ENCODE results near the gene PLA2G4B. TPM values are rescaled to one million over a fixed set of nuclear protein-coding genes. Genes with fewer than 3 reads are reported as not detected.
A peak's percentile ranks its signal among the peaks of the same experiment; 100 is the strongest.

The PLA2G4B gene
- total RNA-seq, 2 experiments from 2014 or later = 4.2 to 4.8 TPM

DNA sequence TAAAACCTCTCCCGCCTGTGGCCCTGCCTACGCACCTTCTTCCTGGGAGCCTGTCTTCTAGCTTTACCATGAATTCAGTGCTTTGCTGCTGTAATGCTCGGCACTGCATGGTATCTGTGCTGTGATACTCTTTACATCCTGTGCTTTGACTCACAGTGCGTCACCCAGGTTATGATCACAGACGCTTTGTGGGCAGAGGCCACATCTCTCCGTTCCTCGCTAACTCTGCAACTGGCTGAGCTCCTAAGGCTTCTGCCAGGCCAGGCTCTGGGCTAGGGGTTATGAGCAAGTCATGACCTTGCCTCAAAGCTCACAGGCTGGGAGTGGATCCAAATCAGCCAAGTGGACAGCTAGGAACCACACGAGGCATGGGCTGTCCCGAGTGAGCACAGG, 32.0 kb downstream of the PLA2G4B start:
- H3K36me3 Mint-ChIP-seq (ENCODE audit: low read depth) = no peaks in the 10 kb centered on the region
- no peak overlapping the region for H3K4me3 Mint-ChIP-seq
- TF ChIP-seq, protein P1, sequence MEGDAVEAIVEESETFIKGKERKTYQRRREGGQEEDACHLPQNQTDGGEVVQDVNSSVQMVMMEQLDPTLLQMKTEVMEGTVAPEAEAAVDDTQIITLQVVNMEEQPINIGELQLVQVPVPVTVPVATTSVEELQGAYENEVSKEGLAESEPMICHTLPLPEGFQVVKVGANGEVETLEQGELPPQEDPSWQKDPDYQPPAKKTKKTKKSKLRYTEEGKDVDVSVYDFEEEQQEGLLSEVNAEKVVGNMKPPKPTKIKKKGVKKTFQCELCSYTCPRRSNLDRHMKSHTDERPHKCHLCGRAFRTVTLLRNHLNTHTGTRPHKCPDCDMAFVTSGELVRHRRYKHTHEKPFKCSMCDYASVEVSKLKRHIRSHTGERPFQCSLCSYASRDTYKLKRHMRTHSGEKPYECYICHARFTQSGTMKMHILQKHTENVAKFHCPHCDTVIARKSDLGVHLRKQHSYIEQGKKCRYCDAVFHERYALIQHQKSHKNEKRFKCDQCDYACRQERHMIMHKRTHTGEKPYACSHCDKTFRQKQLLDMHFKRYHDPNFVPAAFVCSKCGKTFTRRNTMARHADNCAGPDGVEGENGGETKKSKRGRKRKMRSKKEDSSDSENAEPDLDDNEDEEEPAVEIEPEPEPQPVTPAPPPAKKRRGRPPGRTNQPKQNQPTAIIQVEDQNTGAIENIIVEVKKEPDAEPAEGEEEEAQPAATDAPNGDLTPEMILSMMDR (IDR thresholded peaks at IDR 0.05) = no peak
- H3K27ac Mint-ChIP-seq = peak overlapping the region; percentile 73
- ATAC-seq (peak; percentile 96), DNase-seq (peak; percentile 74)
- H3K4me1 Mint-ChIP-seq (ENCODE audit: low read depth) = peaks cover 9% of the 10 kb centered on the region
- ChIA-PET POLR2A (no interaction called here), CTCF (interaction anchor here (0.9 kb wide), 1 partner anchor 34 kb away, joined by 3 read pairs; no protein-coding TSS in a partner anchor)
- no peaks in the 10 kb centered on the region for H3K9me3 Mint-ChIP-seq
- intact Hi-C loops (cut with micrococcal nuclease) = no loop called here
- no peaks in the 10 kb centered on the region for H3K27me3 Mint-ChIP-seq

DNA sequence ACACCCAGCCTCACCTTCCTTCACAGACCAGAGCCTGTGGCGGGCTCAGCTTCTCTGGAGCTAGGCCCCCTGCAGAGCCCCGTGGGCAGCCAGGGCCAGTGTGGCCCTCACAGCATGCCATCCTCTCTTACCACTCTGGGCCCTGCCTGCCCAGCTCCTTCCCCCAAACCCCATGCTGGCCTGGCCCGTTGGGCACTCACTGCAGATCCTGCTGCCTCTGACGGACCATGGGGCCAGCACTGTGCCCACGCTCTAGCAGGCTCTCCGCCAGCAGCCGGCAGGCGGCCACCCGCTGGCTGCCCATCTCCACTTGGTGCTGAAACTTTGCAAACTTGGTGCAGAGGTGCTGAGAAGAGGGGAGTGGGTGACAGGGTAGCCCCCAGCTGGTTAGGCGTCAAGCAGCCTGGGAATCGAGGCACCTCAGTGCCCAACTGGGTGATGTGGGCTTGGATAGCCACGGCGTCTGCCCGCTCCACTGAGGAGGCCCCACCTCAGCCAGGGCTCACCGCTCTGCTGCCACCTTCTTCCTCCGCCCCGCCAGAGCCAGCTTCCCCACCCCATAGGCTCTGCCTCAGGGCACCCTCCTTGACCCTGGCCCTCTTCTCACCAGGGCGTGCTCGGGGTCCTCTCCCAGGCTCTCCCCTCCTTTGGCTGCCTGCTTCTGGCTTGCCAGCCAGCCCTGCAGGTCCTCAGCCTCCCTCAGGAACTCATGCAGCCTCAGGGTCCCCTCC, 32.7 kb downstream of the PLA2G4B start:
- CTCF ChIA-PET = no interaction called here
- DNase-seq = no peak
- Mint-ChIP-seq H3K4me1 (ENCODE audit: low read depth) (peaks cover 9% of the 10 kb centered on the region), H3K27me3 (no peaks in the 10 kb centered on the region), H3K4me3 (no peak overlapping the region), H3K27ac (peak overlapping the region; percentile 73), H3K36me3 (ENCODE audit: low read depth) (no peaks in the 10 kb centered on the region), H3K9me3 (no peaks in the 10 kb centered on the region)
- TF ChIP-seq, protein P1 (IDR thresholded peaks at IDR 0.05) = no peak
- POLR2A ChIA-PET = no interaction called here
- ATAC-seq = no peak
- intact Hi-C loops (cut with micrococcal nuclease) = no loop called here

DNA sequence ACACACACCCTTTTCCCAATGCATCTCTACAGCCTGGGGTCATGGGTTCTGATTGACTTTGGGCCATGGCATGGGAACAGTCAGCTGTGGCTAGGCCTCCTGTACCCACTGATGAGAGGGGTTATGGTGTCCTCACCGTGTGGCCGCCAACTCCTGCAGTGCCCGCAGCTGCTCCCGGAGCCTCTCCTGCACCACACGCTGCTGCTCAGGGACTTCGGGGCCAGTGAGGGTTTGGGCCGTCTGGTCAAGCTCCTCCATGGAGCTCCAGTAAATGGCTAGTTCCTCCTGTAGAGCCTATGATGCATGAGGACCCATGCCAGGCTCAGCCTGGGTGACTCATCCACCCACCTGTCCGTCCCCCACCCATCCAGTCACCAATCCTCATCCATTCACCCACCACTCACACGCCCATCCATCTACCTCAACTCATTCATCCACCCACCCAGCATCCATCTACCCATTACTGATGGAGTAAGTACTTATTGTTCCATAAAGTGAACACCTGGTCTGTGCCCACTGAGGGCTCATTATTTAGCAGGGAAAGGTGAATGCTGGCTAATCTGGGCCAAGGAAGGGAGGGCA, 33.6 kb downstream of the PLA2G4B start:
- DNase-seq (no peak), ATAC-seq (no peak)
- H3K4me1 Mint-ChIP-seq (ENCODE audit: low read depth) = peaks cover 9% of the 10 kb centered on the region
- TF ChIP-seq, protein P1 (IDR thresholded peaks at IDR 0.05) = no peak
- no peak overlapping the region for H3K4me3 Mint-ChIP-seq
- no peaks in the 10 kb centered on the region for H3K9me3 Mint-ChIP-seq
- no peaks in the 10 kb centered on the region for H3K27me3 Mint-ChIP-seq
- no peaks in the 10 kb centered on the region for H3K36me3 Mint-ChIP-seq (ENCODE audit: low read depth)
- no peak overlapping the region for H3K27ac Mint-ChIP-seq
- intact Hi-C loops (cut with micrococcal nuclease) = no loop called here
- ChIA-PET POLR2A (no interaction called here), CTCF (no interaction called here)

DNA sequence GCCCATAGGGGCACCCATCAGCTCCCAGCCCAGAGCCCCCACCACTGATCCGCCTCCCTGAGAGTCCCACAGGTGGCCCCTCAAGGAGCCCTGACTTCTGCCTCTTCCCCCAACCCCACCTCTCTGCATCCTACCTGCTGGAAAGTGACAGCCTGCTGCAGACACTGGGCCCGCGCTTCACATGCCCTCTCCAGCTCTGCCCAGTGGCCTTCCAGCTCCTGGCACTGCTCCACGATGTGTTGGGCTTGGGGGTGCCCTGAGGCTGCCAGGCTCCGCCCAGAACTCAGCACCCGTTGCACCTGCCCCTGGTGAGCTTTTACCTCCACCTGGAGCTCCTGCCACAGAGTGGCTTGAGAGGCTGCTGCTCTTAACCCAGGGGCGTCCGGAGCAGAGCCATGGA, 35.1 kb downstream of the PLA2G4B start:
- Mint-ChIP-seq H3K4me1 (ENCODE audit: low read depth) (peaks cover 9% of the 10 kb centered on the region), H3K27me3 (no peaks in the 10 kb centered on the region), H3K27ac (no peak overlapping the region), H3K9me3 (no peaks in the 10 kb centered on the region), H3K36me3 (ENCODE audit: low read depth) (no peaks in the 10 kb centered on the region), H3K4me3 (no peak overlapping the region)
- TF ChIP-seq, protein P1 (IDR thresholded peaks at IDR 0.05) = no peak
- DNase-seq (no peak), ATAC-seq (no peak)
- CTCF ChIA-PET = no interaction called here
- POLR2A ChIA-PET = no interaction called here
- intact Hi-C loops (cut with micrococcal nuclease) = no loop called here

DNA sequence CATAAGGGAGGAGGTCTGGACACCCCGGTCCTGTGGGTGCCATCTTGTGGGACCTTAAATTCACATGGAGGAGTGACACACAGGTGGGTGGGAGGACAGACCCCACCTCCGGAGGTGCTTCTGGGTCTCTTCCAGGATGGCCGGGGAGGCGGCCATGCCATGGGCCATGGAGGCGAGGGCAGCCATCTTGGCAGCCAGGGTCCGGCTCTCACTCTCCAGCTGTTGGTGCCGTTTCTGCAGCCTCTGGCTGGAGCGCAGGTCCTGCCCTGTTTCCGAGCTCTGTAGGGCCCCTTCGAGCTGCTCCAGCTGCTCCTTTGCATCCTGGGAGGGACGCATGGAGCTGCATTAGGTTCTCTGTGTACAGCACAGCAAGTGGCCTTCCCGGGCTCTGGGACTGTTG, 36.1 kb downstream of the PLA2G4B start:
- TF ChIP-seq, protein P1 (IDR thresholded peaks at IDR 0.05) = no peak
- no peak for ATAC-seq
- no peak for DNase-seq
- H3K27me3 Mint-ChIP-seq = no peaks in the 10 kb centered on the region
- intact Hi-C loops (cut with micrococcal nuclease) = no loop called here
- H3K4me3 Mint-ChIP-seq = no peak overlapping the region
- no peak overlapping the region for H3K27ac Mint-ChIP-seq
- ChIA-PET POLR2A (interaction anchor here (0.7 kb wide), 1 partner anchor 62 kb away, joined by 3 read pairs; no protein-coding TSS in a partner anchor), CTCF (interaction anchor here (0.6 to 1.2 kb wide), 2 partner anchors 30 to 95 kb away, joined by 4 to 5 read pairs; no protein-coding TSS in a partner anchor)
- peaks cover 9% of the 10 kb centered on the region for H3K4me1 Mint-ChIP-seq (ENCODE audit: low read depth)
- H3K9me3 Mint-ChIP-seq = no peaks in the 10 kb centered on the region
- no peaks in the 10 kb centered on the region for H3K36me3 Mint-ChIP-seq (ENCODE audit: low read depth)

All from activated CD8-positive, alpha-beta T cell treated with anti-CD3 and anti-CD28 coated beads for 36 hours (primary cell).